Activated naive CD4-positive, alpha-beta T cell treated with anti-CD3 and anti-CD28 coated beads, Interleukin-2, amount 10 ng/mL, durations not matched to agents 7 days and 5 days (primary cell): Measurements from ENCODE around the gene NT5DC2.
A peak's percentile ranks its signal among the peaks of the same experiment; 100 is the strongest.

Source experiments
- CTCF ChIA-PET: fragments of 350-600 bp; sonication (Branson Sonifier 250); formaldehyde crosslinking; loops from one replicate; lab custom pipeline; 2021; ENCODE audit warnings: antibody characterized with exemption; lab: Charles Lee
- DNase-seq: peaks from one replicate; pipeline ENCODE4 v3.0.0-alpha.2; 2020
- H3K27ac Mint-ChIP-seq: one replicate; pipeline ENCODE4 v1.8.0; 2021; ENCODE audit warnings: mild to moderate bottlenecking, moderate library complexity, mixed read lengths
- H3K27me3 Mint-ChIP-seq: one replicate; pipeline ENCODE4 v1.8.0; 2021; ENCODE audit warnings: mild to moderate bottlenecking, mixed read lengths
- H3K36me3 Mint-ChIP-seq: one replicate; pipeline ENCODE4 v1.8.0; 2021; ENCODE audit warnings: mixed read lengths
- H3K4me1 Mint-ChIP-seq: one replicate; pipeline ENCODE4 v1.8.0; 2021; ENCODE audit warnings: mixed read lengths
- H3K4me3 Mint-ChIP-seq: one replicate; pipeline ENCODE4 v1.8.0; 2021; ENCODE audit warnings: mild to moderate bottlenecking, moderate library complexity, mixed read lengths
- H3K9me3 Mint-ChIP-seq: one replicate; pipeline ENCODE4 v1.8.0; 2021; ENCODE audit warnings: mixed read lengths

NT5DC2 gene

GRCh38 chr3:52547143-52547542, 13.5 kb upstream of the NT5DC2 start:
- H3K9me3 Mint-ChIP-seq: no peaks in the 10 kb centered on the region
- no peak for DNase-seq
- no peak overlapping the region for H3K4me3 Mint-ChIP-seq
- CTCF ChIA-PET: no interaction called here
- H3K27me3 Mint-ChIP-seq: no peaks in the 10 kb centered on the region
- no peak overlapping the region for H3K27ac Mint-ChIP-seq
- peaks cover 44% of the 10 kb centered on the region for H3K36me3 Mint-ChIP-seq
- H3K4me1 Mint-ChIP-seq: peaks cover 3% of the 10 kb centered on the region

- no peak overlapping the region for H3K4me3 Mint-ChIP-seq
- H3K4me1 Mint-ChIP-seq: peaks cover 3% of the 10 kb centered on the region
- CTCF ChIA-PET: no interaction called here
- H3K27ac Mint-ChIP-seq: no peak overlapping the region
- no peaks in the 10 kb centered on the region for H3K27me3 Mint-ChIP-seq
- no peak for DNase-seq
- peaks cover 45% of the 10 kb centered on the region for H3K36me3 Mint-ChIP-seq
- no peaks in the 10 kb centered on the region for H3K9me3 Mint-ChIP-seq
These were observed 12.6 kb upstream of the NT5DC2 start for GRCh38 chr3:52546111-52546901.

- peaks cover 39% of the 10 kb centered on the region for H3K36me3 Mint-ChIP-seq
- no peak for DNase-seq
- no peak overlapping the region for H3K4me3 Mint-ChIP-seq
- H3K27me3 Mint-ChIP-seq: no peaks in the 10 kb centered on the region
- H3K27ac Mint-ChIP-seq: no peak overlapping the region
- CTCF ChIA-PET: no interaction called here
- peaks cover 8% of the 10 kb centered on the region for H3K4me1 Mint-ChIP-seq
- H3K9me3 Mint-ChIP-seq: no peaks in the 10 kb centered on the region
These were observed 11.3 kb upstream of the NT5DC2 start for GRCh38 chr3:52544937-52545336.

DNA sequence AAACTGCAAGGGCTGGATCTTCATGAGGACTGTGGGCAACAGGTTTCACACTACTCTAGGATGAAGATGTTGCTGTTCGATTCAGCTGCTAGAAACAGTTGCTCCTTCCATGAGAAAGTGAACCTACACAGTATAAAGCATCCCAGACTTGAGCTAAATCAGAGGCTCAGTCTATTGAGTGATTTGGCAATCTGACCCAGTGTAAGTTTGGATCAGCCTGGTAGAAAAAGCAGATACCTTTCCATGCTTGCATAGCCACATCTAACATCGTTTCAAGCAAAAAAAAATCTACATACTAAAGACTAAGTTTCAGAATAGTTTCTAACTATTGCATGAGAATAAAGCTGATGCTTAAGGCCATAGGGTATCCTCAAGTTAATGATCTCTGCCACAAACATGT, 7.4 kb upstream of the NT5DC2 start:
- CTCF ChIA-PET: interaction anchor here (1.0 kb wide), 1 partner anchor 22 kb away, joined by 4 read pairs; no protein-coding TSS in a partner anchor
- Mint-ChIP-seq H3K9me3 (no peaks in the 10 kb centered on the region), H3K4me1 (peaks cover 36% of the 10 kb centered on the region), H3K27me3 (no peaks in the 10 kb centered on the region), H3K36me3 (peaks cover 47% of the 10 kb centered on the region), H3K4me3 (no peak overlapping the region), H3K27ac (no peak overlapping the region)
- DNase-seq: no peak

- Mint-ChIP-seq H3K36me3 (peaks cover 36% of the 10 kb centered on the region), H3K27ac (peak overlapping the region; percentile 69), H3K4me3 (peak overlapping the region; percentile 34), H3K4me1 (peaks cover 52% of the 10 kb centered on the region), H3K27me3 (no peaks in the 10 kb centered on the region), H3K9me3 (no peaks in the 10 kb centered on the region)
- CTCF ChIA-PET: no interaction called here
- no peak for DNase-seq
These were observed 5.5 kb upstream of the NT5DC2 start for GRCh38 chr3:52539010-52539653.

GRCh38 chr3:52537726-52538421, 4.2 kb upstream of the NT5DC2 start:
- Mint-ChIP-seq H3K4me1 (peaks cover 52% of the 10 kb centered on the region), H3K27ac (peak overlapping the region; percentile 94), H3K36me3 (peaks cover 33% of the 10 kb centered on the region), H3K9me3 (no peaks in the 10 kb centered on the region), H3K4me3 (peak overlapping the region; percentile 92), H3K27me3 (peaks cover 1% of the 10 kb centered on the region)
- no peak for DNase-seq
- CTCF ChIA-PET: no interaction called here

GRCh38 chr3:52537165-52537620, 3.5 kb upstream of the NT5DC2 start:
- H3K4me3 Mint-ChIP-seq: peak overlapping the region; percentile 92
- CTCF ChIA-PET: no interaction called here

GRCh38 chr3:52536369-52537164, 2.9 kb upstream of the NT5DC2 start, which contains the start of gene UQCC5:
UQCC5 (plus strand) TSS chr3:52536605; CDS start chr3:52536756, 151 bp downstream.
- peak; percentile 98 for DNase-seq
- H3K9me3 Mint-ChIP-seq: no peaks in the 10 kb centered on the region
- peaks cover 28% of the 10 kb centered on the region for H3K36me3 Mint-ChIP-seq
- peak within 1 kb of the TSS; percentile 92 for H3K4me3 Mint-ChIP-seq
- H3K27ac Mint-ChIP-seq: peak within 1 kb of the TSS; percentile 94
- peaks cover 56% of the 10 kb centered on the region for H3K4me1 Mint-ChIP-seq
- H3K27me3 Mint-ChIP-seq: peaks cover 8% of the 10 kb centered on the region
- CTCF ChIA-PET: interaction anchor here (0.6 kb wide), 1 partner anchor 123 kb away, joined by 3 read pairs; no protein-coding TSS in a partner anchor

More at GRCh38 chr3:52537165-52537620, 3.5 kb upstream of the NT5DC2 start:
- no peak for DNase-seq
- Mint-ChIP-seq H3K4me1 (peaks cover 56% of the 10 kb centered on the region), H3K9me3 (no peaks in the 10 kb centered on the region), H3K27me3 (peaks cover 8% of the 10 kb centered on the region), H3K27ac (peak overlapping the region; percentile 94), H3K36me3 (peaks cover 33% of the 10 kb centered on the region)

DNA sequence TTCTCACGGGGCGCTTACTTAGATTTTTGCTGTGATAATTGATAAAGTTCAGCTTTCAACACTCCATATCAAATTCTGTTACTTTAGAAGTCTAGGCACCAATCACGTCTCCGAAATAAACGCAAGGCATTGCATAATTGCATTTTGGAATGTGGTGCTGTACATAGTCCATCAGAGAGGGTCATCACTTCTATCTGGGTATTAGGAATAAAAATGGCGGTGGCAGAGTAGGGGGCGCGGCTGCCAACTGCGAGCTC, 2.4 kb upstream of the NT5DC2 start:
- CTCF ChIA-PET: interaction anchor here (0.6 kb wide), 1 partner anchor 124 kb away, joined by 3 read pairs; no protein-coding TSS in a partner anchor
- Mint-ChIP-seq H3K4me3 (peak overlapping the region; percentile 92), H3K27me3 (peaks cover 8% of the 10 kb centered on the region), H3K36me3 (peaks cover 25% of the 10 kb centered on the region), H3K4me1 (peaks cover 56% of the 10 kb centered on the region), H3K9me3 (no peaks in the 10 kb centered on the region), H3K27ac (no peak overlapping the region)
- no peak for DNase-seq

DNA sequence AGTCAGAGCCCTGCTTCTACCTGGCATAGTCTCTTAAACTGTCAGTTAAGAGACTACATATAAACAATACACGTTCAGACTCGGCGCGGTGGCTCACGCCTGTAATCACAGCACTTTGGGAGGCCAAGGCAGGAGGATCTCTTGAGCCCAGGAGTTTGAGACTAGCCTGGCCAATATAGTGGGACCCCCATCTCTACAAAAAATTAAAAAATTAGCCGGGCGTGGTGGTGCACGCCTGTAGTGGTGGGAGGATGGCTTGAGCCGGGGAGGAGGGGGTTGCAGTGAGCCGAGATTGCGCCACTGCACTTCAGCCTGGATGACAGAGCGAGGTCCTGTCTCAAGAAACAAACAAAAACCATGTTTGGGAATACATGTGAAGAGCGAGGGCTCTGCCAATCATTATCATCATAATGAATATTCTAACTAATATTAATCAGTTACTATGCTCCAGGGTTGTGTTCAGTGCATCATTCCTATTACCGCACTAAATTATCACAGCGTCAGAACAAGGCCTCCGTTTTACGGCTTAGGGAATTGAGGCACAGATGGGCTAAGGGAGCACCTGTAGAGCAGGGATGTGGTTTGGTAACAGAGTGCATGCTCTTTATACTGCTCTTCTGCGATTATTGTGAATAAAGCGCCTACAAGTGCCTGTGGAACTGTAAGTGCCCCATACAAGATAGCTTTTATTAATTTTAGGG, 1.9 kb upstream of the NT5DC2 start:
- Mint-ChIP-seq H3K27me3 (peaks cover 8% of the 10 kb centered on the region), H3K4me3 (peak overlapping the region; percentile 92)
- CTCF ChIA-PET: interaction anchor here (0.6 kb wide), 1 partner anchor 124 kb away, joined by 3 read pairs; no protein-coding TSS in a partner anchor

DNA sequence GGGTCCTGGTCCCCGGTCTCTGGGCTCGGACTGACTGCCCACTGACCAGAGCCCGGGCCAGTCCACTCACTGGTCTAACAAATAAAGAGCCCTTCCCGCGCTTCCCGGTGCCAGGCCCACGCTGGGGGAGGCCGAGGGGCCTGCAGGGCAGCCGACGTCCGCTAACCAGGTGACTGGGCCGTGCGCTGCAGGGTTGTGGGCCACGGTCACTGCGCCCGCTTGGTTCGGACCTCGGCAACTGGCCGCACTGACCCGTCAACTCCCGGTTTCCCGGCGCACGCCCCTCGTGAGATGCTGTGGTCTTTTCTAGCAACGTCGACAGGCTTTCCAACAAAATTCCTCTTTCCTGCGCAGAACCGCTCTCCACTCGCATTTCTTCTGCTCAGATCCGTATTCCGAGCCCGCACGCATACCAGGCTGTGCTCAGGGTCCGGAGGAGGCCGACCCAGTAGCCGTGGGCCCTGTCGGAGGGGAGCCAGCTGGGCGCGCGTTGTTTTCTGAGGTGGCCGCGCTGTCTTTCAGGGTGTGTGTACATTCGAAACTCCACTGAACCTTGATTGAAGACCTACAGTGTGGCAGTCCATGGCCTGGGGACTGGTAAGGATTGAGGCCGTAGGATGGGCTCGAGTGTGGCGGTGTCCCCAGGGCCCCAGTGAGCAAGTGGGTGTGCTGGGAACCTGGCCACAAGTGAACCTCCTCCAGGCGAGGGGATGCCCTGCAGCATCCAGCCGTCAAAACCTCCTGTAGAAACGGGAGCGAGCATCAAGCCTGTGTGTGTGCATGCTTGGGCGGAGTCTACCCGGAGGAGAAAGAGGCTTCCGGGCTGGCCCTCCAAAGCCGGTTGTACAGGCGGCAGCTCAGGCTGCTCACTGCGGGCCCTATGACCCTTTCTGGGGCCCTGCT, 875 bp upstream of the NT5DC2 start:
- no peak overlapping the region for H3K27ac Mint-ChIP-seq
- peaks cover 49% of the 10 kb centered on the region for H3K4me1 Mint-ChIP-seq
- DNase-seq: peak; percentile 20
- CTCF ChIA-PET: no interaction called here
- H3K9me3 Mint-ChIP-seq: no peaks in the 10 kb centered on the region
- peaks cover 8% of the 10 kb centered on the region for H3K27me3 Mint-ChIP-seq
- peaks cover 21% of the 10 kb centered on the region for H3K36me3 Mint-ChIP-seq
- peak overlapping the region; percentile 75 for H3K4me3 Mint-ChIP-seq

More for the DNA sequence above, 1.9 kb upstream of the NT5DC2 start:
- Mint-ChIP-seq H3K9me3 (no peaks in the 10 kb centered on the region), H3K27ac (peak overlapping the region; percentile 2), H3K36me3 (peaks cover 23% of the 10 kb centered on the region), H3K4me1 (peaks cover 55% of the 10 kb centered on the region)
- DNase-seq: peak; percentile 19

GRCh38 chr3:52532838-52533622, 627 bp downstream of the NT5DC2 start:
- Mint-ChIP-seq H3K36me3 (peaks cover 10% of the 10 kb centered on the region), H3K27ac (no peak overlapping the region), H3K9me3 (no peaks in the 10 kb centered on the region), H3K27me3 (peaks cover 8% of the 10 kb centered on the region), H3K4me3 (peak overlapping the region; percentile 71), H3K4me1 (peaks cover 36% of the 10 kb centered on the region)
- peak; percentile 64 for DNase-seq
- CTCF ChIA-PET: no interaction called here
